ENCODE data around the gene SNX27. TPM values are rescaled to one million over a fixed set of nuclear protein-coding genes. Genes with fewer than 3 reads are reported as not detected.

The SNX27 gene
- total RNA-seq, 1 donor from 2014 or later: 13.0 TPM

DNA sequence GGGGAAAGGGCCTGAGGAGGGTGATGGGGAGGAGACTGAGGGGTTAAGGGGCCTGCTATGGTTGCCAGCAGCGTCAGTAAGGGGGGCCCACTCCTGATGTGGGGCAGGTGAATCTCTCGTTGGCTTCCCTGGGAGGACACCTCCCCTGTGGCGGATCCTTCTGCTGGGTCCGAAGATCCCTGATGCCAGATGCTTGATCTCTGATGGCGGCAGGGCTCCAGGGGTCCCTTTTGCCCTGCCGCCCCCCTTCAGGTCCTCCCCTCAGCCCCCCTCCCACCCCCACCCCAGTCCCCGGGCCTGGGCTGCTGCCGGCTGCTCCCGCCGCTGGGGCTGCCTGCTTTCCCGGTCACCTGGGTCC is 104.5 kb downstream of the SNX27 start:
- Histone ChIP-seq H3K4me1 (peaks cover under 1% of the 10 kb centered on the region in 2 donors), H3K36me3 (no peaks in the 10 kb centered on the region), H3K27ac (no peak overlapping the region), H3K9me3 (no peaks in the 10 kb centered on the region), H3K4me3 (no peak overlapping the region), H3K27me3 (peaks cover 13% of the 10 kb centered on the region)
- TF ChIP-seq, protein P1, sequence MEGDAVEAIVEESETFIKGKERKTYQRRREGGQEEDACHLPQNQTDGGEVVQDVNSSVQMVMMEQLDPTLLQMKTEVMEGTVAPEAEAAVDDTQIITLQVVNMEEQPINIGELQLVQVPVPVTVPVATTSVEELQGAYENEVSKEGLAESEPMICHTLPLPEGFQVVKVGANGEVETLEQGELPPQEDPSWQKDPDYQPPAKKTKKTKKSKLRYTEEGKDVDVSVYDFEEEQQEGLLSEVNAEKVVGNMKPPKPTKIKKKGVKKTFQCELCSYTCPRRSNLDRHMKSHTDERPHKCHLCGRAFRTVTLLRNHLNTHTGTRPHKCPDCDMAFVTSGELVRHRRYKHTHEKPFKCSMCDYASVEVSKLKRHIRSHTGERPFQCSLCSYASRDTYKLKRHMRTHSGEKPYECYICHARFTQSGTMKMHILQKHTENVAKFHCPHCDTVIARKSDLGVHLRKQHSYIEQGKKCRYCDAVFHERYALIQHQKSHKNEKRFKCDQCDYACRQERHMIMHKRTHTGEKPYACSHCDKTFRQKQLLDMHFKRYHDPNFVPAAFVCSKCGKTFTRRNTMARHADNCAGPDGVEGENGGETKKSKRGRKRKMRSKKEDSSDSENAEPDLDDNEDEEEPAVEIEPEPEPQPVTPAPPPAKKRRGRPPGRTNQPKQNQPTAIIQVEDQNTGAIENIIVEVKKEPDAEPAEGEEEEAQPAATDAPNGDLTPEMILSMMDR (IDR thresholded peaks at IDR 0.05): no peak
- no peak for DNase-seq (ENCODE audit: low spot score in 2 of 2)
- intact Hi-C loops (cut with DNase I): no loop called here

DNA sequence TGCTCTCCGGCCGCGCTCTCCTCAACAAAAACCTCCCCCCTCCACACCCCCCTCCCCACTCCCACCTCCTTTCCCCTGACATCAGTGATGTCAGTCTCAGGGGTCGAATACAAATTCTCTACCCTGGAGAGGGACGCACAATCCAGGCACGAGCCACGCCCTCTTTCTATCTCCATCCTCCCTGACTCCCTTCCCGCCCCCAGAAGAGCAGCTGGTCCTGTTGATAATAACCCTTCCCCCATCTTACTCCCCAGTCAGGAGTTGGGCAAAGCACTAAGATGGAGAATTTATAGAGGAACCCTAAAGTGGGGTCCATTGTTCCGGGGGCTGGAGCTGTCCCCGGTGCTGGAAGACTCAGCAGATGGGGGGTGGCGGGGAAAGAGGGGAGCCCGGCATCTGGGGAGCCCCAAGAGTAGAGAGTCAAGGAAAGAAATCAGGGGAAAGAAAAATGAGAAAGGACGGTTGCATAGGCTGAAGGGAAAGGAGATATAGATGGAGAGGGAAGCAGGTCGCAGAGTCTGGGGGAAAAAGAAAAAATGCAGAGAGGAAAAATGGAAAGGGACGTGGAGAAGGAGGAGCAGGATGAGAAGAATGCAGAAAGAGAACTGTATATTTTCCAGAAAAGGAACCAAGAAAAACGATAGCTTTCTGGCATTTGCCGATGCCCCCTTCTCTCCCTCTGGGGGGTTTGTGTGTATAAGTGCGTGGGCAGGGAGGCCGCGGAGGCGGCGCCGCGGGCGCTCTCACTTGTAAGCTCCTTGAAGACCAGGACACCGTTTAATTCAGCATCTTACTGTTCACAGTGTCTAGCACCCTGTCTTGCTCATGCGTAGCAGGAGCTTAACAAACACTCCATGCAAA is 105.2 kb downstream of the SNX27 start, which contains the start of gene CELF3:
CELF3 (minus strand) TSS at position 33 of the 861 bp plus-strand sequence. CDS start 783 bp downstream, outside the sequence.
- Histone ChIP-seq H3K4me3 (peak within 1 kb of the TSS in 1 of 2 donors; percentile 14), H3K27me3 (peaks cover 13% of the 10 kb centered on the region), H3K9me3 (no peaks in the 10 kb centered on the region), H3K4me1 (peaks cover 6% of the 10 kb centered on the region in 2 donors), H3K27ac (no peak within 1 kb of the TSS), H3K36me3 (no peaks in the 10 kb centered on the region)
- DNase-seq (ENCODE audit: low spot score in 2 of 2): no peak
- TF ChIP-seq, protein P1 (IDR thresholded peaks at IDR 0.05): no peak
- intact Hi-C loops (cut with DNase I): no loop called here

DNA sequence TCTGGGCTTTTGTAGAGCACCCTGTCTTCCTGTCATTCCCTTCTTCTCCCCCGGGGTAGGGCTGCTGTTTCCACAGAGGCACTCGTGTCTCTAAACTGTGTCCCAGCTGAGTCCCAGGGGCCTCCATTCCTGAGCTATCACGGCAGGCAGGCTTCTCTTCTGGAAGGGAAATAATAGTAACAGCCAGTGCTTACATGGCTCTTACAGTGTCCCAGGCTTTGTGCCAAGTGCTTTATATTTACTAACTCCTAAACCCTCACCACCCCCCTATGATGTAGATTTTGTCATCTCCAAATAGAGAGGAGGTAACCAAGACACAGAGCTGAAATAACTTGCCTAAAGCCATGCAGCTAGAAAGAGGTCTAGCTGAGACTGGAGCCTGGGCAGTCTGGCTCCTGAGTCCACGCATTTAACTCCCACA is 106.2 kb downstream of the SNX27 start:
- TF ChIP-seq, protein P1 (IDR thresholded peaks at IDR 0.05): no peak
- H3K4me3 ChIP-seq: no peak overlapping the region
- intact Hi-C loops (cut with DNase I): no loop called here
- H3K27ac ChIP-seq: no peak overlapping the region
- peaks cover 13% of the 10 kb centered on the region for H3K27me3 ChIP-seq
- DNase-seq (ENCODE audit: low spot score in 2 of 2): no peak
- H3K4me1 ChIP-seq: peaks cover 6 to 7% of the 10 kb centered on the region in 2 donors
- no peaks in the 10 kb centered on the region for H3K9me3 ChIP-seq
- no peaks in the 10 kb centered on the region for H3K36me3 ChIP-seq

DNA sequence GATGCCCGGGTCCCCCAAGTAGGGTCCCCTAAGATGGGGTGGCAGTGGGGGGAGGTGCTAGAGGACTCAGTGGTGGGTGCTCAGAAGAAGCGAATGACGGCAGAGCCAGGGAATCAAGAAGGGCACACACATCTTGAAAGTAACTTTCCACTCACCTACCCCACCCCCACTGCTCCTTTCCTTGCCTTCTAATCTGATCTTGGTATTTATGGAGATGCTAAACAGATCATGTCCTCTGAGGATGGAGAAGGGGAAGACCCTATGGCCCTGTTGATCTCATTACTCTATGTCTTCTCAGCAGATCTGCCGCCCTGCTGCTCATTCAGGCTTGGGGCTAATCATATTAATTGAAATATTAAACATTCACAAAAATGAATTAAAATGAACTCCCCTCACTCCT is 106.8 kb downstream of the SNX27 start:
- H3K4me1 ChIP-seq: peaks cover 6 to 7% of the 10 kb centered on the region in 2 donors
- TF ChIP-seq, protein P1 (IDR thresholded peaks at IDR 0.05): no peak
- no peak overlapping the region for H3K4me3 ChIP-seq
- no peak overlapping the region for H3K27ac ChIP-seq
- no peaks in the 10 kb centered on the region for H3K36me3 ChIP-seq
- no peaks in the 10 kb centered on the region for H3K9me3 ChIP-seq
- DNase-seq (ENCODE audit: low spot score in 2 of 2): no peak
- intact Hi-C loops (cut with DNase I): no loop called here
- H3K27me3 ChIP-seq: peaks cover 13% of the 10 kb centered on the region

DNA sequence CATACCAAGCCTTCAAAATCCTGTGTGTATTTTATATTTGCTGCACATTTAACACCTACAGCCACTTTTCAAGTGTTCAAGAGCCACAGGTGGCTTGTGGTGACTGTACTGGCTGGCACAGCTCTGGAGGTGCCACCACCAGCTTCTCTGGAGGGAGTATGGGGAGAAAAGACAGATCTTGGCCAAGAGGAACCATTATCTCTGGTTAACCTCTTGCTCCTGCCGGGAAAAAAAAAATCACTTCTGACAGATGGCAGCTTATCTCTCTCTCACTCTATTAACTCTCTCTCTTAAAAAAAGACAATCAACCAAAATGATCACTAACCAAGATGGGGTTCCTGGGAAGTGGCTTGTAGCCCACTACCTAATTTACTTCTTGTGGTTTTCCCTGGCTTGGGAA is 108.3 kb downstream of the SNX27 start:
- Histone ChIP-seq H3K4me1 (peaks cover 6 to 7% of the 10 kb centered on the region in 2 donors), H3K4me3 (peak overlapping the region; percentile 65 to 82), H3K27me3 (peaks cover 13% of the 10 kb centered on the region), H3K36me3 (no peaks in the 10 kb centered on the region), H3K27ac (peak overlapping the region; percentile 73 to 78), H3K9me3 (no peaks in the 10 kb centered on the region)
- intact Hi-C loops (cut with DNase I): loop anchor here (5.0 kb wide), 1 partner anchor 108 kb away; the partner anchor contains the start of gene SNX27
- TF ChIP-seq, protein P1 (IDR thresholded peaks at IDR 0.05): no peak
- DNase-seq (ENCODE audit: low spot score in 2 of 2): peak in 1 of 2 donors; percentile 3
